Psoas muscle (tissue), 8 donors: ENCODE results near the gene FNDC3B. TPM values are rescaled to one million over a fixed set of nuclear protein-coding genes. Genes with fewer than 3 reads are reported as not detected.

Experiments
- ATAC-seq, 4 donors: fragments of 200-7000 bp; cut with Tn5 transposase; one replicate each; pipeline ENCODE4 v1.9.1; 2020; ENCODE audit warnings: moderate library complexity in 3 of 4, mild to moderate bottlenecking in 2 of 4
- DNase-seq, 2 donors: peaks; one replicate each; pipeline ENCODE4 v3.0.0-alpha.2; 2020
- H3K27ac ChIP-seq: fragments of 200-600 bp; one replicate; pipeline ENCODE4 v1.8.0; 2022
- H3K27me3 ChIP-seq, 3 donors: fragments of 200-600 bp in 1 of 3; one replicate each; pipeline versions ENCODE4 v1.6.1 to v1.8.0; 2013 to 2022; ENCODE audit warnings: low read length in 2 of 3, mild to moderate bottlenecking in 2 of 3, moderate library complexity in 1 of 3; ENCODE audit not compliant: insufficient read depth in 3 of 3
- H3K36me3 ChIP-seq, 2 donors: fragments of 200-600 bp in 1 of 2; one replicate each; pipeline versions ENCODE4 v1.6.1 to v1.8.0; 2013 to 2022; ENCODE audit warnings: low read depth in 1 of 2, mild to moderate bottlenecking in 1 of 2, moderate library complexity in 1 of 2; ENCODE audit not compliant: insufficient read depth in 1 of 2
- H3K4me1 ChIP-seq: fragments of 200-600 bp; one replicate; pipeline ENCODE4 v1.8.0; 2022
- H3K4me3 ChIP-seq: fragments of 200-600 bp; one replicate; pipeline ENCODE4 v1.8.0; 2022; ENCODE audit warnings: mild to moderate bottlenecking
- H3K9me3 ChIP-seq: fragments of 200-600 bp; one replicate; pipeline ENCODE4 v1.8.0; 2022
- WGBS, 3 donors: extraction: QIAGEN DNeasy Blood & Tissue Kit; methylation state at CpG; one replicate each; pipeline versions ENCODE4 v1.1.6 to v1.1.7; 2013; 5-methylcytosine and 5-hydroxymethylcytosine counted together
- intact Hi-C, 2 donors: fragments of 100-400 bp; cut with DNase I; formaldehyde crosslinking; loops; one replicate each; pipeline versions ENCODE4 v1.11.0 to v1.14.2; 2022
- polyA plus RNA-seq, 3 donors: library from polyadenylated mRNA; stranded (reverse); fragments of 200-250 nt; gene quantifications; one replicate each; pipeline ENCODE4 v1.2.3, GENCODE V29; 2013
- total RNA-seq, 4 donors: library from RNA; stranded (reverse); fragmentation: NEBNext Ultra II Directional in 2 of 4; extraction: Animal tissue kit (Norgen Biotek cat#: 25700) in 2 of 4; gene quantifications; one replicate each; pipeline versions ENCODE4 v1.2.1 to v1.2.4, GENCODE V29; 2021 to 2023
- TF ChIP-seq, protein P1 (sequence below): fragments of 200-600 bp; IDR thresholded peaks from one replicate; pipeline ENCODE4 v1.8.0; 2022; ENCODE audit warnings: antibody characterized with exemption
- donor health status: healthy with polysubstance abuse.
- donor health status: DM: no; HTN: no; CAD: no; lungs with moderate emphysema.
- donor health status: Bipolar disorder and iron deficiency.
- donor health status: healthy.
- donor health status: DM: yes; HTN: yes; CAD: no.
- donor health status: DM: no; HTN: no; CAD: no.
- donor health status: DM: no; HTN: no; CAD: no.
- donor health status: DM: yes; HTN: yes; CAD: no.

The FNDC3B gene
- total and polyA plus RNA-seq, 7 donors: 12.4 to 133 (median 50.8) TPM

DNA sequence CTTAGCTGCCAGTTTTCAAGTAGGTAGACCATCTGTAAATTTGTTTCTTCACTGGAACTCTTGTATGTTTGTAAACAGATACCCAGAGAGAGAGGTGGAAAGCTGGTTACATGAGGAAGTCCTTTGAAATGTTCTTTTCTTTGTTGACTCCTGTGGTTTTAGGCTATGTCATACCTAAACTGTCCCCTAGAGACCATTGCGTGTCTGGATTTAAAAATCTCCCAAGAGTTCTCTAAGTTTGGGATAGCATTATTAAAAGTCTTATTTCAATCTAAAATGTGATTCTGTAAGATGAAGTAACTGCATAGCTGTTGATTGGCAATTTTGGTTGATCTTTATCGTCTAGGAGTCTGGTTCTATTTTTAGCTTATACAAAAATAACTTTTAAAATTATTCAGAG lies 281.7 kb downstream of the FNDC3B start:
- no peak for DNase-seq
- intact Hi-C loops: no loop called here
- Histone ChIP-seq H3K9me3 (no peaks in the 10 kb centered on the region), H3K4me3 (no peak overlapping the region), H3K4me1 (peaks cover 80% of the 10 kb centered on the region), H3K27me3 (no peaks in the 10 kb centered on the region), H3K36me3 (peaks cover 0 to 21% of the 10 kb centered on the region in 2 donors), H3K27ac (peak overlapping the region; percentile 76)
- TF ChIP-seq, protein P1, sequence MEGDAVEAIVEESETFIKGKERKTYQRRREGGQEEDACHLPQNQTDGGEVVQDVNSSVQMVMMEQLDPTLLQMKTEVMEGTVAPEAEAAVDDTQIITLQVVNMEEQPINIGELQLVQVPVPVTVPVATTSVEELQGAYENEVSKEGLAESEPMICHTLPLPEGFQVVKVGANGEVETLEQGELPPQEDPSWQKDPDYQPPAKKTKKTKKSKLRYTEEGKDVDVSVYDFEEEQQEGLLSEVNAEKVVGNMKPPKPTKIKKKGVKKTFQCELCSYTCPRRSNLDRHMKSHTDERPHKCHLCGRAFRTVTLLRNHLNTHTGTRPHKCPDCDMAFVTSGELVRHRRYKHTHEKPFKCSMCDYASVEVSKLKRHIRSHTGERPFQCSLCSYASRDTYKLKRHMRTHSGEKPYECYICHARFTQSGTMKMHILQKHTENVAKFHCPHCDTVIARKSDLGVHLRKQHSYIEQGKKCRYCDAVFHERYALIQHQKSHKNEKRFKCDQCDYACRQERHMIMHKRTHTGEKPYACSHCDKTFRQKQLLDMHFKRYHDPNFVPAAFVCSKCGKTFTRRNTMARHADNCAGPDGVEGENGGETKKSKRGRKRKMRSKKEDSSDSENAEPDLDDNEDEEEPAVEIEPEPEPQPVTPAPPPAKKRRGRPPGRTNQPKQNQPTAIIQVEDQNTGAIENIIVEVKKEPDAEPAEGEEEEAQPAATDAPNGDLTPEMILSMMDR: peak; percentile 10
- peak in 1 of 4 donors; percentile 23 for ATAC-seq
- WGBS, 3 donors: 24 to 45% (median 32%) methylated on average over 2 of the region's 2 CpGs

DNA sequence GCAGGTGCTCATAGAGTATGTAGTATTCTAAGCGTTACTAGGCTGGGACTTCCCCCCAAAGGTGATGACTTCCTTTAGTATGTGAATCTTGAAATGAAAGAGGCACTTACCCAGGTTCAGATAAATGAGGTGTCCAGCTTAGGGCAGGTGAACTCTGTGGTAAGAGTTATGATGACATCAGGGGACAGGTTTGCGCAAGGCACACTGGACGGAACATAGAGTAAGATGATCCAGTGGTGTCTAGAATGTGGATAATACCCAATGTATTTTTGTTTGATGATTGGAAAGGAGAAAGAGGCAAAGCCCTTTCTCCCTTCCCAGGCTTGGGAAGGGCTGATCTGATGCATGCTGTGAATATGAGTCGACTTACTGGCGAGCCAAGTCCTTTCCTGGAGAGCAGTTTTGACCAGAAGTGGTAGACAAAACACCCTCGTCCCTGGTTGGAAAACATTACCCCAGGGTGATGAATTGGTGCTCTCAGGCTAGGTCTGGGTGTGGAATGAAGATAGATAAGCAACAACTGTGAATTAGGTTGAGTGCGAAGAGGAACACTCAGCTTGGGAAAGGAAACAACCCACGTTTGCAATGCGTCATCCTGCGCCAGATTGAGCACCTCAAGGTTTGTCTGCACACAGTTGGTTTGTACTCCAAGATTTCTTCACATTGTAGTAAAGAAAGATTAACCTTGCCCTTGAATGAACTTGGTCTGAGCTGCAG lies 284.7 kb downstream of the FNDC3B start:
- peaks cover 2 to 33% of the 10 kb centered on the region in 2 donors for H3K36me3 ChIP-seq
- intact Hi-C loops: no loop called here
- H3K4me1 ChIP-seq: peaks cover 49% of the 10 kb centered on the region
- TF ChIP-seq, protein P1: no peak
- H3K9me3 ChIP-seq: no peaks in the 10 kb centered on the region
- no peak overlapping the region for H3K4me3 ChIP-seq
- DNase-seq: peak; percentile 59 to 74
- peak; percentile 66 to 91 (median 90) for ATAC-seq
- H3K27ac ChIP-seq: peak overlapping the region; percentile 67
- H3K27me3 ChIP-seq: no peaks in the 10 kb centered on the region
- WGBS, 3 donors: 62 to 76% (median 62%) methylated on average over 10 of the region's 10 CpGs

DNA sequence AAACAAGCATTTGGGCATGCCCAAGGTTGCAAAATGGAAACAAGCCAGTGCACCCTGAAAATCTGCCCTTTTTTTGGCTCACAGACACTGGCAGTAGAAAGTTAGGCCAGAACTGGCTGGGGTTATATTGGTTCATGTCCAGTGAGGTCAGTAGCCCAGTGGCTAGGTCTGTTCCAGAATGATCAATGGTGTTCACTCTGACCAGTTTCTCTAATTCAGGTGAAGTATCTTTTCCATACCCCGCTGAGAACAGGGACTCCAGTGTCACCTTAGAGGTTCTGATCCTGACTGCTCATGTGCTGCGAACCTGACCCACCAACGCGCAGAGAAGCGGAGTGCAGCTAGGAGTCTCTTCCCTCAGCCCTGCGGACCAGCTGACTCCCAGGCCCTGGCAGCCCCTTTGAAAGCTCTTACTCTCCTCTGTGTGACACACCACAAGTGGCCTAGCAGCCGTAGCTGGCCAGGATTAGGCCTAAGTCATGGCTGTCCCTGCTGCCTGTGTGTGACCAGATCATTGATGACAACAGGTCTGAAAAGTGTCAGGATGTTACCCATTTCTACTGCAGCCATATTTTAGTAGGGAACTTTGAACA lies 285.3 kb downstream of the FNDC3B start:
- H3K36me3 ChIP-seq: peaks cover 4 to 40% of the 10 kb centered on the region in 2 donors
- WGBS, 3 donors: 60 to 87% (median 64%) methylated on average over 7 of the region's 7 CpGs
- H3K4me3 ChIP-seq: no peak overlapping the region
- H3K27me3 ChIP-seq: no peaks in the 10 kb centered on the region
- DNase-seq (peak in 1 of 2 donors; percentile 25), ATAC-seq (peak; percentile 19 to 68 (median 63))
- TF ChIP-seq, protein P1: no peak
- no peaks in the 10 kb centered on the region for H3K9me3 ChIP-seq
- intact Hi-C loops: no loop called here
- H3K27ac ChIP-seq: peak overlapping the region; percentile 67
- H3K4me1 ChIP-seq: peaks cover 43% of the 10 kb centered on the region

DNA sequence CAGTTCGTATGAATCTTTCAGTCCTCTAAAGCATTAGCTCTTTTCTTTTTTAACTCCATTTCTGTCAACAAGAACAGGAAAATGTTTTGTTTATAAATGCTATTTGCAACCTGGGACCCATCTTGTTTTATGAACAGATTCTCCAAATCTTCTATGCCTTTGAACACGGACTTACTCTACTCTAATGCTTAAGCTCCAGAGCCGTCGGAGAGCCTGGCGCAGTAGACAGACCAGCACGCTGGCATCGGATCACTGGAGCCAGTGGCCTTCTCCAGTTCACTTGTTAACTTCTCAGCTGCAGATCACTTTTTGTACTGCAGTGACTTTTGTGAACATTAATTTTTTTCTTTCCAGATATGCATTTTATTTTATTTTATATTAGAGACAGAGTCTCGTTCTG lies 286.1 kb downstream of the FNDC3B start:
- Histone ChIP-seq H3K4me3 (no peak overlapping the region), H3K27ac (no peak overlapping the region), H3K27me3 (no peaks in the 10 kb centered on the region), H3K36me3 (peaks cover 4 to 47% of the 10 kb centered on the region in 2 donors), H3K4me1 (peaks cover 35% of the 10 kb centered on the region), H3K9me3 (no peaks in the 10 kb centered on the region)
- no peak for ATAC-seq
- intact Hi-C loops: no loop called here
- WGBS, 3 donors: 83 to 90% (median 88%) methylated on average over 8 of the region's 8 CpGs
- TF ChIP-seq, protein P1: no peak
- no peak for DNase-seq
